GM19328 (cell line): Measurements from ENCODE around the gene PAX6.
"Not testable (repeated sequence)": the region's sequence is repeated elsewhere in the genome, so short reads cannot be mapped to it uniquely, and the experiment has no call there.

Experiments
- ATAC-seq: cut with Tn5 transposase; IDR thresholded peaks from one replicate; pipeline ENCODE4 v1.9.1; 2021; ENCODE audit warnings: mild to moderate bottlenecking, moderate library complexity; ENCODE audit not compliant: unreplicated experiment

Gene PAX6

DNA sequence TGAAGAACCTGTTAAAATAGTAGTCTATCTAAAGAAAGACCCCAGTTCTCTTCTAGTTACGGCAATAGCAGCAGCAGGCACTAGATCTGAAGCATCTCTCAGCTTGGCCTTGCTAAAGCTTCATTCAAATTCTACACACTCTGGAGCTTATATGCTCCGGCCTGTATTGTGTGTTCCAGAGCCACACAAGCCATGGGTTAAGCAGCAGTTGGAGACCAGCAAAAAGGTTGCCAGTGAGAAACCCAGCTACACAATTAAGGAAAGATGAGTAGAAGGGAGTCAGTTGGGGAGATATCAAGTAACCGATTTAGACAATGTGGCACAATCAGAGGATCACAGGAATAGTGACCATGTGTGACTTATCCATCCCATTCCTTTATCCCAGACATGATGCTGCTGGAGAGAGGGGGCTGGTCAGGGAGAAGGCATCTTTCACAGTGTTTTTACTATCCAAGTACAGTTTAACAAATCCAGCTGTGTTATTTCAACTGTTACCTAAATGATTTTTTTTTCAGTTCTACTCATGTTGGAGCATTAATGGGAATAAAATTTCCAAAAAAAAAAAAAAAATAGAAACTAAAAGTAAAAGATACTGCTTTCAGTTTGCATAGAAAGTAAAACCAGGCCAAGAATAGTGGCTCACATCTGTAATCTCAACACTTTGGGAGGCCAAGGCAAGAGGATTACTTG is 41.0 kb downstream of the PAX6 start:
- no peak for ATAC-seq

DNA sequence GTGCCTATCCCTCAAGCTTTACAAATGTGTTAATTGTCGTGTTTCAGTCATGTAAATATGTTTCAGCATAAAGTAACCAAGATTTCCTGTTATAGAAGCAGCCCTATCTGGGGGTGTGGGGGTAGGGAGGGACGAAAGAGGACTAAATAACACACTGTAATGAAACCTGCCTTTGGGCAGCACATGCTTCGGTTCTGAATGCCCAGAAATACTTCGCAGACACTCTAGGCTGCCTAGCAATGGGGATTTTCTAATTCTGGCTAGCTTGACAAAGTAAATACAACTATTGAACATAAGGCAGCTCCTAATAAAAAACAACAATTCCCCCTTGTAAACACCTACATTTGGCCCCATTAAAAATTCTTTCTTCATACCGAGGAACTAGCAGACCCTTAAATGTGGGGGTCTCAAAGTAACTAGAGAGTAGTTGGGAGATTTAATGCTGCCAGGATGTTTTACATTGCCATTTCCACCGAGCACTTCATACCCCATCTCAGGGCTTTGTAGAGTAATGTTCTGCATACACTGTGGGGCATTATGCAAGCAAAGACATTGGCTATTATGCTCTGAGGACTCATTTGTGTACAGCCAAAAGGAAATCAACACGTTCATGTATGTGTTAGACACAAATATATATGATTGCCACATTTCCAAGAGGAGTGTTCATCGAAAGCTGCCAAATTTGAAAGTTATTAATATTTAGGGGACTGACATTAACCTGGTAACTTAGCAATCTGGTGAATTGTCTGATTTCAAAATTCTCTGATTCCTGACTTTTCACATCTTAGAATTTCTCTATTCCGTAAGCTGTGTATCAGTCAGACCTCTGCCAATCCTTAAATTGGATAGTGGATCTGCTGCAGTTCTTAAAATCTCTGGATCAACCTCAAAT is 42.1 kb downstream of the PAX6 start:
- ATAC-seq: no peak

DNA sequence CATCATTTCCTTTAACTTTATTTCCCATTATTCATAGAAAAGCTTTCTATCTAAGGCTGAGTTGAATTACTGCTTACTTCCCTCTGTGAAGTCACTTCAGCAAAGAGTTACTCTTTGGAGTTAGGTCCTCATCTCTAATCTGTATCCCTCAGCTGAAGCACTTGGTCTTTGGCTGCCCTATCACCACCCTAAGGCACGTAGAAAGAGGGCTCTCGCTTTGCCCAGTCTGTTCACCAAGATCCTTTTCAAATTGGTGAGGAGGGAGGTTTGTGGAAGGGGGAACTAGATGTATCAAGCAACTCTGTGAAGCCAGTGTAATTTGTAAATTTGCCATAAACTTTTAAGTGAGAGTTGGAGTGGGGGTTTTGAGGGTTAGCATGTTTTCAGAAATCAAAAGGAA is 43.4 kb downstream of the PAX6 start:
- no peak for ATAC-seq

DNA sequence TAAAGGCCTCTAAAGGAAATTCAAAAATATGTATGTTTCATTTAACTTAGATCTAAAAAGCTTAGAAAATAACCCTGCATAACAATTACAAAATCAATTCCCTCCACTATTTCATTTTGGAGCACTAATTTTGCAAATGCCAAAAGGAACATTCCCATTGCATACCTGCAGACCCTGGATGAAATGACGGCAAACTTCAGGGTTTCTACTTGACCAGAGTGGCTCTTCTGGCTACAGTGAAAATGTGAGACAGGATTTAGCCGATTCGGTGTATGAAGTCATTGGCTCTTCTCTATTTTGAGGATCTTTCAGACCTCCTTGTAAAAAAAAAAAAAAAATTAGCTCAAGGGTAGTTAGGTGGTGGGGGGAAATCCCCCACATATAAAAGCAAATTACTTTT is 44.1 kb downstream of the PAX6 start:
- no peak for ATAC-seq

DNA sequence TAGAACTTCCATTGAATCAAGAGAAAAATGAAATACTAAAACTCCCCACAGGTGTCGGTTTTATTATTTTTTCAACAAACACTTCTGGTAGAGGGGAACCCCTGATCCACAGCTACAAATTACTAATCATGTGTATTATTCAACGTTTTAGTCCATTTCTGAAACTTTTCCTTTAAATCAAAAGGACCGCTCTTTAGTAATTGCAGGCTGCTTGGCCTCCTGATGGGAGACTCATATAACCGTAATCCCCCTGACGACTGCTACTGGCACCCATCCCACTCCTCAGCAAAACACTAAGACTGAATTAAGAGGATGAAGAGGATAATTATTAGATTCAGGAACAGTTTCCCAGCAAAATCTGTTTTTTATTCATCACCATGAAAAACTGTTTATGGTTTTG is 46.4 kb downstream of the PAX6 start:
- no peak for ATAC-seq

DNA sequence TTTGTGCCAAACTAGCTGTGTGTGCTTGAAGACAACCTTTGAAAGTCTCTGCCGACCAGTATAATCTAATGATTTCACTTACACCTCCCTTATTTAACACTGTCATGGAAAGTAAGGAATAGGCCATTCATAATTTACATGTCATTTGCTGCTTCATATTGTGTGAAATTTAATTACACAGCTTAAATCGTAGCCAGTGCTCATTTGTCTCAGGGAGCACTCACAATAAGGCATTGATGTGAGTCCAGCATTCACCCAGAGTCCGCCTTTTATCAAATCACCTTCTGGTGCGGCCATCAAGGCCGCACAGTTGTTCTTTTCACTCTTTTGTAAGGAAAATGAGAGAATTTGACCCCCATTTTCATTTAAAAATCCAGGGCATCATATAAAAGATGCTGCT is 46.9 kb downstream of the PAX6 start:
- no peak for ATAC-seq

DNA sequence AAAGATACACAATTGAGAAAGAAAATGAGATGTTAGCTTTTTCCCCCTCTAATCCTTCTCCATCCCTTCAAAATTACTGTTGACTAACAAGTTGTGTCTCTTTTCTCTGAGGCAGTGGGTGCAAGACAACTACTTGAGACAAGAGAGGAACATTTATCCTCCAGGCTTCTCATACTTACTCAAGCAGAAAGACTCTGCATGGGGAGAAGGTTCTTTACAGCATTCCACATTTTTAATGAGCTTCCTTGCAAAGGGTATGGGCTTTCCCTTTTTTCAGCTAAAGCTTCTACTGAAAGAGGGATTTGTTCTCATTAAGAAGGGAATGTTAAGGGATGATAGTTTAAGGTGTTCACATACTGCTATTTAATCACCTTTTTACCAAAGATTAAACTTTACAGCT is 47.8 kb downstream of the PAX6 start:
- ATAC-seq: no peak

DNA sequence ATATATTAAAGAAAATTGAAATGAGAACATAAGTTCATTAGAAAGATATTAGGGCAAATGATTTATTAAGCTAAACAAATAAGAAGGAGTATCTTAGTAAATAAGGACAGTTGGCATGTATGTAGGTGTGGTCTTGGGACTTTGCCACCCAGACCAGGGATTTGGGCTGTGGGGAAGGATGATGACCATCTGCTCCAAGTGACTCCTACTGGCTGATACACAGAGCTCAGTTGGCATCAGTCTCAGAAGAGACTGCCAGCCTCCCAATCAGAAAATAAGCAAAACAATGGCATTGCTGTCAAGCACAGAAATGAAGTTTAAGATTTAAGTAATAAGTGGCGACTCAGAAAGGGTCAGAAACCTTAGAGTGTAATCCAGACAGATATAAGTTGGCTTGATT is 49.5 kb downstream of the PAX6 start:
- ATAC-seq: no peak

DNA sequence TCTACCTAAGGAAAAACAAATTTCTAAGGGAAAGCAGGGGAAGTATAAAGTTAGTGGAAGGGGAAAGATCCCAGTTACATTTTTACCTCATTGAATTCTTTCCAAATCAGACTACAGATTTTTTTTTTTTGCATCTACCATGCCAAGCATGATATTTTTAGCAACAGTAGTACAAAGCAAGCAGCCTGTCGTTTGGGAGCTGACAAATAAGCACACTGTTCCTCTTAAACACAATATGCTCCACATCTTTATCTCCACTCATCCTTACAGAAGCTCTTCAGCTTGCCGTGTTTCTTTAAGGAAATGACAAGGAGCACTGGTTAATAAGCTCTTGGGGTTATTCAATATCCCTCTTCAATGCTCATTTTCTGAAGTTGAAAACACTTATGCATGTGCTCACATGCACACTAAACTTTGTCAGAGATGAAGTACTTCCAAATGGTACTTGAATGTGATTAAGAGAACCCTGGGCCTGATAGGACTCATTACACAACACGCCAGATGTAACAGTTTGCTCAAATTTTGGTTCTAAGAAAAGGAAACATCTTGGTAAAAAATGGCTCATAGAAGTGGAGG is 53.8 kb downstream of the PAX6 start:
- ATAC-seq: no peak

DNA sequence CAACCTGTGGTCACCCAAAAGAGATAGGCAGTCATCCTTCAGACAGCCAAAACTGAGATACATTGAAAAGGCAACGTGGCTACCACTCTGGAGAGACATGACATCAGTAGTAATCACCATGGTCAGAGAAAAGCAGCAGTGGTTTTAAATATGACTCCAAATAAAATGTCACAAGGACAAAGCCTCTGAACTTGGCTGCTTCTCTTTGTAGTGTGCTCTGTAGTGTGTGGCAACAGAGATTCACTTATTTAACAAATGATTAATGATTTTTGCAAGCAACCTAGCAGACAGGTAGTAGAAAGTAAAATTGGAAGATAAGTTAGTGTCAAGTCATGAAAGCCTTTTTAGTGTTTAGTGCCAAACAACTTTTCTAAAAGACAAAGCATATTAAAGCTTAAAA is 63.5 kb downstream of the PAX6 start:
- no peak for ATAC-seq

DNA sequence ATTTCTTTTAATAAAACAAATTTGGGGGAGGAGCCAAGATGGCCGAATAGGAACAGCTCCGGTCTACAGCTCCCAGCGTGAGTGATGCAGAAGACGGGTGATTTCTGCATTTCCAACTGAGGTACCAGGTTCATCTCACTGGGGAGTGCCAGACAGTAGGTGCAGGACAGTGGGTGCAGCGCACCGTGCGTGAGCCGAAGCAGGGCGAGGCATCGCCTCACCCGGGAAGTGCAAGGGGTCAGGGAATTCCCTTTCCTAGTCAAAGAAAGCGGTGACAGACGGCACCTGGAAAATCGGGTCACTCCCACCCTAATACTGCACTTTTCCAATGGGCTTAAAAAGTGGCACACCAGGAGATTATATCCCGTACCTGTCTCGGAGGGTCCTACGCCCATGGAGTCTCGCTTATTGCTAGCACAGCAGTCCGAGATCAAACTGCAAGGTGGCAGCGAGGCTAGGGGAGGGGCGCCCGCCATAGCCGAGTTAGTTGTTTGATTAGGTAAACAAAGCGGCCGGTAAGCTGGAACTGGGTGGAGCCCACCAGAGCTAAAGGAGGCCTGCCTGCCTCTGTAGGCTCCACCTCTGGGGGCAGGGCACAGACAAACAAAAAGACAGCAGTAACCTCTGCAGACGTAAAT is 70.3 kb downstream of the PAX6 start:
- not testable (repeated sequence) for ATAC-seq

DNA sequence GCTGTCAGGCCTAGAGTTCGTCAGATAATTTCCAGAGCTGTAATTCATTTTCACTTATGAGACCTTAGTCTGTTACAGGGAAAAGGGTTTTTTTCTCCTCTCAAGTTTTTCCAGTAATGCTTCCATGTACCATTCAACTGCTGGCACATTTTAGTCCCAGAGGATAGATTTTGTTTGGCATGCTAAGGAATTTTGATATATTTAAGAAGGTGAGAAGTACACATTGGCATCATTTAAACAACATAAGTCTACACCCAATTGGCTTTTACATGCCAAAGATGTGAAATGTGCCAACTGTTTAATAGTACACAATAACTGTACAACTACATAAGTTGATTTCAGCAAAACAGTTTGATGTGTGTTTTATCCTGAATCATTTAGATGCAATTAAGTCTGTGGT is 71.0 kb downstream of the PAX6 start:
- ATAC-seq: no peak
